Endometrium (tissue), 2 donors: ENCODE measurements around the gene S1PR4.
"Not testable (repeated sequence)": the region's sequence is repeated elsewhere in the genome, so short reads cannot be mapped to it uniquely, and the experiment has no call there.

ENCODE experiments used
- FAIRE-seq: peaks from 2 replicates; lab custom pipeline; 2012; peaks lifted over from hg19 to GRCh38; lab: Jason Lieb, UNC
- donor health status: control.
- donor health status: control.

S1PR4 gene

GRCh38 chr19:3152419-3152780 lies 26.2 kb upstream of the S1PR4 start:
- no peak for FAIRE-seq

GRCh38 chr19:3153286-3154230 lies 25.0 kb upstream of the S1PR4 start:
- no peak for FAIRE-seq

- not testable (repeated sequence) for FAIRE-seq
These were observed 24.1 kb upstream of the S1PR4 start for GRCh38 chr19:3154447-3154846.

- FAIRE-seq: no peak
These were observed 23.4 kb upstream of the S1PR4 start for GRCh38 chr19:3154957-3155736.

GRCh38 chr19:3157096-3157845 lies 21.3 kb upstream of the S1PR4 start:
- no peak for FAIRE-seq

GRCh38 chr19:3159565-3159964 lies 19.0 kb upstream of the S1PR4 start:
- no peak for FAIRE-seq

- FAIRE-seq: no peak
These were observed 18.4 kb upstream of the S1PR4 start for GRCh38 chr19:3160219-3160618.

- no peak for FAIRE-seq
These were observed 17.1 kb upstream of the S1PR4 start for GRCh38 chr19:3161453-3161852.

- no peak for FAIRE-seq
These were observed 15.9 kb upstream of the S1PR4 start for GRCh38 chr19:3162418-3163229.

GRCh38 chr19:3163230-3163886 lies 15.2 kb upstream of the S1PR4 start:
- FAIRE-seq: no peak

GRCh38 chr19:3163943-3164342 lies 14.6 kb upstream of the S1PR4 start:
- no peak for FAIRE-seq

- no peak for FAIRE-seq
These were observed 10.9 kb upstream of the S1PR4 start for GRCh38 chr19:3167533-3168272.

GRCh38 chr19:3171894-3172672 lies 6.5 kb upstream of the S1PR4 start:
- no peak for FAIRE-seq

GRCh38 chr19:3172673-3173000 lies 5.9 kb upstream of the S1PR4 start:
- not testable (repeated sequence) for FAIRE-seq

GRCh38 chr19:3175781-3176714 lies 2.5 kb upstream of the S1PR4 start:
- FAIRE-seq: no peak

- FAIRE-seq: no peak
These were observed 1.7 kb upstream of the S1PR4 start for GRCh38 chr19:3176715-3177501.

GRCh38 chr19:3178973-3179738 lies 587 bp downstream of the S1PR4 start:
- FAIRE-seq: no peak
